Naive thymus-derived CD4-positive, alpha-beta T cell (primary cell): Measurements from ENCODE around the gene ZMYND8. TPM values are rescaled to one million over a fixed set of nuclear protein-coding genes. Genes with fewer than 3 reads are reported as not detected.

ENCODE experiments used
- ATAC-seq: fragments of 150-1000 bp; cut with Tn5 transposase; 2 replicates; pipeline ENCODE4 v1.10.0; 2021; ENCODE audit warnings: mild to moderate bottlenecking, moderate library complexity
- CTCF ChIA-PET: fragments of 350-600 bp; sonication (Branson Sonifier 250); formaldehyde crosslinking; loops from one replicate; lab custom pipeline; 2021; ENCODE audit warnings: antibody characterized with exemption; lab: Charles Lee
- POLR2A ChIA-PET: fragments of 350-600 bp; sonication (Branson Sonifier 250); formaldehyde crosslinking; loops from one replicate; lab custom pipeline; 2021; ENCODE audit warnings: antibody characterized with exemption, inconsistent platforms; lab: Charles Lee
- DNase-seq, 9 donors: peaks; one replicate each; pipeline versions ENCODE4 v3.0.0 to v3.0.0-alpha.2; 2020 to 2022; ENCODE audit warnings: mixed read lengths in 1 of 9
- H3K27ac ChIP-seq: one replicate; pipeline ENCODE4 v1.7.0; 2013; ENCODE audit warnings: mild to moderate bottlenecking, low read depth, low read length, moderate library complexity
- H3K27me3 ChIP-seq, 2 donors: one replicate each; pipeline ENCODE4 v1.7.0; 2013; ENCODE audit warnings: low read length in 2 of 2, mild to moderate bottlenecking in 2 of 2, moderate library complexity in 2 of 2; ENCODE audit not compliant: control insufficient read depth in 2 of 2, insufficient read depth in 2 of 2
- H3K36me3 ChIP-seq, 3 experiments: 1 replicate in 2 of 3; 2 replicates in 1 of 3; pipeline ENCODE4 v1.7.0; 2013; ENCODE audit warnings: low read length in 3 of 3, mild to moderate bottlenecking in 3 of 3, moderate library complexity in 1 of 3; ENCODE audit not compliant: insufficient read depth in 3 of 3, control insufficient read depth in 2 of 3
- H3K4me1 ChIP-seq, 2 donors: one replicate each; pipeline ENCODE4 v1.7.0; 2013; ENCODE audit warnings: low read length in 2 of 2, mild to moderate bottlenecking in 2 of 2, moderate library complexity in 1 of 2; ENCODE audit not compliant: control insufficient read depth in 2 of 2, insufficient read depth in 2 of 2
- H3K4me3 ChIP-seq: 2 replicates; pipeline ENCODE4 v1.7.0; 2013; ENCODE audit warnings: mild to moderate bottlenecking, low read length
- H3K9me3 ChIP-seq, 3 experiments: 1 replicate in 2 of 3; 2 replicates in 1 of 3; pipeline ENCODE4 v1.7.0; 2013; ENCODE audit warnings: low read length in 3 of 3; ENCODE audit not compliant: control insufficient read depth in 2 of 3
- H3K27ac Mint-ChIP-seq, 9 donors: one replicate each; pipeline ENCODE4 v1.8.0; 2020 to 2022; ENCODE audit warnings: mixed read lengths in 9 of 9, mild to moderate bottlenecking in 8 of 9, moderate library complexity in 5 of 9, inconsistent platforms in 2 of 9
- H3K27me3 Mint-ChIP-seq, 5 donors: one replicate each; pipeline ENCODE4 v1.8.0; 2021 to 2022; ENCODE audit warnings: mixed read lengths in 5 of 5, mild to moderate bottlenecking in 1 of 5
- H3K36me3 Mint-ChIP-seq, 5 donors: one replicate each; pipeline ENCODE4 v1.8.0; 2020 to 2022; ENCODE audit warnings: mixed read lengths in 5 of 5, mild to moderate bottlenecking in 3 of 5, inconsistent platforms in 1 of 5
- H3K4me1 Mint-ChIP-seq, 7 donors: one replicate each; pipeline ENCODE4 v1.8.0; 2020 to 2022; ENCODE audit warnings: mixed read lengths in 7 of 7, mild to moderate bottlenecking in 3 of 7, inconsistent platforms in 1 of 7
- H3K4me3 Mint-ChIP-seq, 10 donors: one replicate each; pipeline ENCODE4 v1.8.0; 2020 to 2022; ENCODE audit warnings: mild to moderate bottlenecking in 10 of 10, mixed read lengths in 10 of 10, moderate library complexity in 6 of 10, inconsistent platforms in 2 of 10
- H3K9me3 Mint-ChIP-seq, 11 donors: one replicate each; pipeline ENCODE4 v1.8.0; 2020 to 2022; ENCODE audit warnings: mixed read lengths in 11 of 11, mild to moderate bottlenecking in 4 of 11, inconsistent platforms in 1 of 11, moderate library complexity in 1 of 11
- intact Hi-C, 2 donors: fragments of 100-400 bp; cut with micrococcal nuclease; formaldehyde crosslinking; loops; one replicate each; pipeline ENCODE4 v1.15.1; 2023
- polyA plus RNA-seq, 2 donors: library from polyadenylated mRNA; unstranded; fragments of 300-500 nt; fragmentation: Illumina TruSeq; gene quantifications; one replicate each; pipeline ENCODE4 v1.2.3, GENCODE V29; 2021
- total RNA-seq, 6 experiments: library from RNA in 5 of 6; stranded (reverse) in 5 of 6; gene quantifications; 1 replicate in 5 of 6; 2 replicates in 1 of 6; pipeline ENCODE4 v1.2.3 and lab custom pipeline; 2021 to 2026

The ZMYND8 gene
- total and polyA plus RNA-seq, 7 experiments from 2014 or later = 12.7 to 83.0 (median 63.7) TPM

DNA sequence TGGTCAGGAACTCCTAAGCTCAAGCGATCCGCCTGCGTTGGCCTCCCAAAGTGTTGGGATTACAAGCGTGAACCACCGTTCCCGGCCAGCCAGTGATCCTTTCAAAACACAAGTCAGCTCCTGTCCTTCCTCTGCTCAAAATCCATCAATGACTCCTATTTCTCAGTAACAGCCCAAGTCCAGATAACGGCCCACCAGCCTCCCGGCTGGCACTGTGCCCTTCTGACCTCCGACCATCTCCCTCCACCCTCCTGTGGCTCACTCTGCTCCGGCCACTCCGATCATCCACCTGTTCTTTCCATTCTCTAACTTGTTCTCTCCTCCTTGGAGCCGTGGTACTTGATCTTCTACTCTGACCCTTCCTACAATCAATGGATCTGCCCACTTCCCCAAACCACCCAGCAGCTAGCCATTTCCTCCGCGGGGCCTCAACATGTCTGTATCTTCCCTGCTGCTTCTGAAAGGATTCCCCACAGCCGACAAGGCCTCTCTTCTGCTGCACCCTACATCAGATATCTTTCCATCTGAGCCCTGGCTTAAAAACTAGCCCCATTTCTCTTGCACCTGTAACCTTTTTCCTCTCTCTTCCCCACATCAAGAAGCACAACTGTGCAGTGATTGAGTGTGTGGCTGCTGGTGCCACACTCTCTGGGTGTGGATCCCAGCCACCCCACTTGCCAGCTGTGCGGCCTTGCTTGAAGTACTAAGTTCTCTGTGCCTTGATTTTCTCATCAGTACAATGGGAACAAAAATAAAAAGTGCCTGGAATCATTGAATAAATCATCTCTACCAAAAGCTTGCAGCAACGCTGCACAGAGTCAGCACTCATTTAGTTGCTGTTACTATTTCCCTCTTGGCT, 6.1 kb upstream of the ZMYND8 start:
- ATAC-seq (peak; percentile 19), DNase-seq (peak in 1 of 9 donors; percentile 34)
- no peaks in the 10 kb centered on the region for H3K9me3 ChIP-seq
- H3K27me3 Mint-ChIP-seq = no peaks in the 10 kb centered on the region
- H3K27ac Mint-ChIP-seq = peak overlapping the region in 8 of 9 donors; percentile 3 to 88 (median 66)
- CTCF ChIA-PET = interaction anchor here (0.8 kb wide), 1 partner anchor 10 kb away, joined by 4 read pairs; no protein-coding TSS in a partner anchor
- H3K4me1 ChIP-seq = peaks cover 3 to 34% of the 10 kb centered on the region in 2 donors
- H3K4me3 Mint-ChIP-seq = peak overlapping the region in 8 of 10 donors; percentile 2 to 55 (median 23)
- intact Hi-C loops = no loop called here
- H3K27me3 ChIP-seq = no peaks in the 10 kb centered on the region
- no peaks in the 10 kb centered on the region for H3K36me3 Mint-ChIP-seq
- H3K9me3 Mint-ChIP-seq = no peaks in the 10 kb centered on the region
- H3K36me3 ChIP-seq = no peaks in the 10 kb centered on the region
- POLR2A ChIA-PET = interaction anchor here (0.7 to 1.2 kb wide), 2 partner anchors 9 to 39 kb away, joined by 4 read pairs; no protein-coding TSS in a partner anchor
- H3K27ac ChIP-seq = no peak overlapping the region
- no peak overlapping the region for H3K4me3 ChIP-seq
- peaks cover 38 to 69% (median 60%) of the 10 kb centered on the region in 7 donors for H3K4me1 Mint-ChIP-seq

DNA sequence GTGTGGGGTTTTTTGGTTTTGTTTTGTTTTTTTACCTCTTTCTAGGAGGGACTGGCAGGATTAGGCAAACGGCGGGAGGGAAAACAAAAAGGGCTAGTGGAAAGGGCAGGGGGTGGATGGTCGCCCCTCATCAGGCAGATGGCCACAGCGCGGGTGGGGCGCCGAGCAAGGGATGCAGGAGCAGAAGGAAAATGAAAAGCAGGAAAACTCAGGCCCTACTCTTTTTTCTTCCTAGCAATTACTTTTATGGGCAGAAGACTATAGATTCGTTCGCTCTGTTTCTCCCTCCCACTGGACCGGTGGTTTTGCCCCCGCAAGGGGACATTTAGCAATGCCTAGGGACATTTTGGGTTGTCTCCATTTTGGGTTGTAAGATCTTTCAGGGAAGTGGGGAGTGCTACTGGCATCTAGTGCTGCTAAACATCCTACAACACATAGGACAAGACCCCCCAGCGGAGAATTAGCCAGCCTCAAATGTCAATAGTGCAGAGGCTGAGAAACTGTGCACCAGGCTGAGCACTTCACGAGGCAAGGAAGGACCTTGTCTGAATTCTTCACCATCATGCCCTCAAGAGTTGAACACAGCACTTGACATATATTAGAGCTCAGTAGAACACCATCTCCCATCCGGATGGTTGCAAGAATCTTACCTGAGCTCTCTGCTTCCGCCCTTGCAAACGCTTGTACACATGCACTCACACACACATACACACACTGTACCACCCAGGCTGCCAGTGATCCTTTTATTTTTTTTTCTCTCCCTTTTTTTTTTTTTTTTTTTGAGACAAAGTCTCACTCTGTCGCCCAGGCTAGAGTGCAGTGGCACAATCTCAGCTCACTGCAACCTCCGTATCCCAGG, 4.8 kb upstream of the ZMYND8 start:
- no peak for ATAC-seq
- Histone ChIP-seq H3K4me3 (no peak overlapping the region), H3K27ac (no peak overlapping the region), H3K4me1 (peaks cover 13 to 46% of the 10 kb centered on the region in 2 donors), H3K36me3 (no peaks in the 10 kb centered on the region), H3K9me3 (no peaks in the 10 kb centered on the region), H3K27me3 (no peaks in the 10 kb centered on the region)
- POLR2A ChIA-PET = interaction anchor here (1.1 to 1.6 kb wide), 3 partner anchors 8 to 11 kb away, joined by 3 to 6 read pairs (median 4); no protein-coding TSS in a partner anchor
- no peaks in the 10 kb centered on the region for H3K27me3 Mint-ChIP-seq
- CTCF ChIA-PET = interaction anchor here (0.8 kb wide), 1 partner anchor 11 kb away, joined by 4 read pairs; no protein-coding TSS in a partner anchor
- no peak for DNase-seq
- H3K4me3 Mint-ChIP-seq = peak overlapping the region in 2 of 10 donors; percentile 3 to 16
- no peaks in the 10 kb centered on the region for H3K9me3 Mint-ChIP-seq
- intact Hi-C loops = no loop called here
- H3K36me3 Mint-ChIP-seq = peaks cover 0 to 2% (median 0%) of the 10 kb centered on the region in 5 donors
- peak overlapping the region in 7 of 9 donors; percentile 58 to 100 (median 81) for H3K27ac Mint-ChIP-seq
- H3K4me1 Mint-ChIP-seq = peaks cover 44 to 75% (median 66%) of the 10 kb centered on the region in 7 donors

DNA sequence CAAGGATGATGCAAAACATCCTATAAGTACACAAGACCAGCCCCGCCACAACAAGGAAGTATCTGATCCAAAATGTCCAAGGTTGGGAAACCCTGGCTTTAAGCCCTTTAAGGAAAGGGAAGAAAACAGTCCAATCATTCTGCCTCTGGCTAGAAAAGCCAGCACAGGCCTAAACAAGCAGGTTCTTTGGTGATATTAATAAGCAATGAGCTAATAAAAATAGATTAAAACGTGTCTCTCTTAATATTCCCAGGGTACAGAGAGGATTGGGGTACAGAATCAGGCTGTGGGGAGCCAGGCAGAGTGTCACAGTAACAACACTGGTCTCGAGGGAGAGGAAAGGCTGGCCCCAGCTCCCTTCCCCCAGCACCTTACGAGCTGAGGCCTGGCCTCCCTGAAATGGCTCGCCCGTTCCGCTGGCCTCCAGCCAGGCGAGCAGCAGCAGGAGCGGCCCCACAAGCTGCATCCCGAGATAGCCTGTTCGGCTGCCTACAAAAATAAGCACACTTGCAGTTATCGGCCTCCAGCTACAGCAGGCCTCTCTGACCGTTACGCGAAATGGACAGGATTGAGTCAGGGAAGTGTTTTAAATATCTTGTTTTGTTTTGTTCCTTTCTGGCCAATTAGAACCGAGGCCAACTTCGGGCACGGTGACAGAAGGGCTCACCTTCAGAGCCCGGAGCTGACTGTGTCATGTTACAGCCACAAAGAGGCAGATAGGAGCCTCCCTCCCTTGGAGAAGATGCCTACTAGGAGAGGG, 4.0 kb upstream of the ZMYND8 start:
- Mint-ChIP-seq H3K27me3 (no peaks in the 10 kb centered on the region), H3K9me3 (no peaks in the 10 kb centered on the region), H3K36me3 (peaks cover 0 to 6% (median 0%) of the 10 kb centered on the region in 5 donors), H3K4me1 (peaks cover 51 to 75% (median 66%) of the 10 kb centered on the region in 7 donors), H3K27ac (peak overlapping the region in 7 of 9 donors; percentile 81 to 100 (median 99)), H3K4me3 (peak overlapping the region in 2 of 10 donors; percentile 9 to 10)
- ATAC-seq (no peak), DNase-seq (no peak)
- Histone ChIP-seq H3K9me3 (no peaks in the 10 kb centered on the region), H3K27me3 (no peaks in the 10 kb centered on the region), H3K36me3 (no peaks in the 10 kb centered on the region), H3K27ac (peak overlapping the region; percentile 86), H3K4me3 (no peak overlapping the region), H3K4me1 (peaks cover 18 to 46% of the 10 kb centered on the region in 2 donors)
- ChIA-PET POLR2A (interaction anchor here (1.3 to 6.0 kb wide), 3 partner anchors 7 to 12 kb away, joined by 4 to 50 read pairs (median 6); no protein-coding TSS in a partner anchor), CTCF (no interaction called here)
- intact Hi-C loops = no loop called here

DNA sequence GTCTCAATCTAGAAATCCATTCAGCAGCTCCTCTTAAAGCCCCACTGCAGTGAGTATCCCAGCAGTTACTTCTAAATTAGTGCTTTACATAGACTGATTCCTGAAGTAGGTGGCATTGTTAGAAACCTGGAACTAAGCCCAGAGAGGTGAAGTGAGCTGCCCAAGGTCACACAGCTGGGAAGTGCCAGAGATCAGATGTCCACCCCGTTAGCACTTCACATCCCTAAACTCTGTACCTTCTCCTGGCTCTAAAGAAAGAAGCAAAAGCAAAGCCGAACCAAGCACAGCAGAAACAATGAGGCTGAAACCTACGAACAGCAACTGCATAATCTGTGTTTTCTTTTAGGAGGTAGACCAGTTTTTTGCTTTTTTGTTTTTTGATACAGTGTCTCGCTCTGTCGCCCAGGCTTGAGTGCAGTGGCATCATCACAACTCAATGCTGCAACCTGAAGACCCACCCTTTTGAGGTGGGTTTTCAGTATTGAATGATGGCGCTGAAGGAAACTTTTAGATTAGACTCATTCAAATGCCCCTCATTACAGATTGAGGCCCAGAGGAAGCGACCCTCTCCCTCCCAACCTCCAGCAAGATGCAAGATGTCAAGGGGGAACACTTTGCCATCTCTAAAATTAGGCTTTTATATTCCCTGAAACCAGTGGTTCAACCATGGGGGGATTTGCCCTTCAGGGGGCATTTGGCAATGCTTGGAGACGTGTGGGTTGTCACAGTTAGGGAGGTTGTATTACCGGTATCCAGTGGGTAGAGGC, 3.2 kb upstream of the ZMYND8 start:
- ChIA-PET CTCF (interaction anchor here (1.5 to 2.5 kb wide), 2 partner anchors 24 to 87 kb away, joined by 4 to 21 read pairs; no protein-coding TSS in a partner anchor), POLR2A (interaction anchor here (0.8 to 6.0 kb wide), 5 partner anchors 7 to 1924 kb away, joined by 4 to 50 read pairs (median 6); no protein-coding TSS in a partner anchor)
- no peaks in the 10 kb centered on the region for H3K9me3 Mint-ChIP-seq
- Histone ChIP-seq H3K4me1 (peaks cover 24 to 41% of the 10 kb centered on the region in 2 donors), H3K4me3 (no peak overlapping the region), H3K27me3 (no peaks in the 10 kb centered on the region), H3K36me3 (no peaks in the 10 kb centered on the region), H3K27ac (peak overlapping the region; percentile 86), H3K9me3 (no peaks in the 10 kb centered on the region)
- H3K4me1 Mint-ChIP-seq = peaks cover 50 to 67% (median 60%) of the 10 kb centered on the region in 7 donors
- ATAC-seq (no peak), DNase-seq (no peak)
- H3K27me3 Mint-ChIP-seq = no peaks in the 10 kb centered on the region
- peak overlapping the region in 6 of 10 donors; percentile 9 to 77 (median 64) for H3K4me3 Mint-ChIP-seq
- H3K27ac Mint-ChIP-seq = peak overlapping the region in 7 of 9 donors; percentile 97 to 100 (median 99)
- intact Hi-C loops = loop anchor here (5.0 to 10.0 kb wide), 4 partner anchors 143 to 1688 kb away; partner anchors contain the start of genes TP53RK (in 2 of the 2), CSE1L (in 1 of the 2) and NCOA3 (in 1 of the 2)
- peaks cover 0 to 11% (median 0%) of the 10 kb centered on the region in 5 donors for H3K36me3 Mint-ChIP-seq
